Measurements from ENCODE around the gene EPB41L2. TPM values are rescaled to one million over a fixed set of nuclear protein-coding genes. Genes with fewer than 3 reads are reported as not detected.

EPB41L2 gene
- total RNA-seq, 1 donor from 2014 or later = 314 TPM

GRCh38 chr6:130964808-130965604 is 98.0 kb downstream of the EPB41L2 start:
- no peaks in the 10 kb centered on the region for H3K9me3 Mint-ChIP-seq (ENCODE audit: unreplicated experiment)
- TF ChIP-seq CTCF (IDR thresholded peaks at IDR 0.05; ENCODE audit: unreplicated experiment) = no peak
- H3K36me3 Mint-ChIP-seq (ENCODE audit: low read depth, unreplicated experiment) = peaks cover 6% of the 10 kb centered on the region
- peaks cover 71% of the 10 kb centered on the region for H3K4me1 Mint-ChIP-seq (ENCODE audit: unreplicated experiment)
- H3K27me3 Mint-ChIP-seq (ENCODE audit: unreplicated experiment) = peaks cover 2% of the 10 kb centered on the region
- H3K27ac Mint-ChIP-seq (ENCODE audit: unreplicated experiment) = no peak overlapping the region
- DNase-seq (ENCODE audit: low spot score) = no peak
- H3K4me3 Mint-ChIP-seq (ENCODE audit: unreplicated experiment) = no peak overlapping the region

- Mint-ChIP-seq H3K27ac (ENCODE audit: unreplicated experiment) (no peak overlapping the region), H3K4me1 (ENCODE audit: unreplicated experiment) (peaks cover 67% of the 10 kb centered on the region), H3K4me3 (ENCODE audit: unreplicated experiment) (no peak overlapping the region), H3K9me3 (ENCODE audit: unreplicated experiment) (no peaks in the 10 kb centered on the region), H3K27me3 (ENCODE audit: unreplicated experiment) (peaks cover 2% of the 10 kb centered on the region), H3K36me3 (ENCODE audit: low read depth, unreplicated experiment) (peaks cover 6% of the 10 kb centered on the region)
- no peak for DNase-seq (ENCODE audit: low spot score)
- TF ChIP-seq CTCF (IDR thresholded peaks at IDR 0.05; ENCODE audit: unreplicated experiment) = no peak
These were observed 98.8 kb downstream of the EPB41L2 start for GRCh38 chr6:130964289-130964688.

GRCh38 chr6:130962966-130963365 is 100.1 kb downstream of the EPB41L2 start:
- no peak for TF ChIP-seq CTCF (IDR thresholded peaks at IDR 0.05; ENCODE audit: unreplicated experiment)
- DNase-seq (ENCODE audit: low spot score) = no peak
- no peak overlapping the region for H3K4me3 Mint-ChIP-seq (ENCODE audit: unreplicated experiment)
- H3K27ac Mint-ChIP-seq (ENCODE audit: unreplicated experiment) = peak overlapping the region; percentile 70
- peaks cover 14% of the 10 kb centered on the region for H3K36me3 Mint-ChIP-seq (ENCODE audit: low read depth, unreplicated experiment)
- no peaks in the 10 kb centered on the region for H3K9me3 Mint-ChIP-seq (ENCODE audit: unreplicated experiment)
- H3K27me3 Mint-ChIP-seq (ENCODE audit: unreplicated experiment) = peaks cover 2% of the 10 kb centered on the region
- peaks cover 71% of the 10 kb centered on the region for H3K4me1 Mint-ChIP-seq (ENCODE audit: unreplicated experiment)

- no peak for DNase-seq (ENCODE audit: low spot score)
- H3K4me1 Mint-ChIP-seq (ENCODE audit: unreplicated experiment) = peaks cover 52% of the 10 kb centered on the region
- H3K27ac Mint-ChIP-seq (ENCODE audit: unreplicated experiment) = no peak overlapping the region
- H3K27me3 Mint-ChIP-seq (ENCODE audit: unreplicated experiment) = peaks cover 2% of the 10 kb centered on the region
- no peaks in the 10 kb centered on the region for H3K9me3 Mint-ChIP-seq (ENCODE audit: unreplicated experiment)
- no peak for TF ChIP-seq CTCF (IDR thresholded peaks at IDR 0.05; ENCODE audit: unreplicated experiment)
- peaks cover 17% of the 10 kb centered on the region for H3K36me3 Mint-ChIP-seq (ENCODE audit: low read depth, unreplicated experiment)
- no peak overlapping the region for H3K4me3 Mint-ChIP-seq (ENCODE audit: unreplicated experiment)
These were observed 101.9 kb downstream of the EPB41L2 start for GRCh38 chr6:130961148-130961547.

GRCh38 chr6:130959951-130960350 is 103.1 kb downstream of the EPB41L2 start:
- Mint-ChIP-seq H3K4me1 (ENCODE audit: unreplicated experiment) (peaks cover 42% of the 10 kb centered on the region), H3K36me3 (ENCODE audit: low read depth, unreplicated experiment) (peaks cover 25% of the 10 kb centered on the region), H3K9me3 (ENCODE audit: unreplicated experiment) (no peaks in the 10 kb centered on the region), H3K4me3 (ENCODE audit: unreplicated experiment) (no peak overlapping the region), H3K27ac (ENCODE audit: unreplicated experiment) (no peak overlapping the region), H3K27me3 (ENCODE audit: unreplicated experiment) (peaks cover 4% of the 10 kb centered on the region)
- no peak for DNase-seq (ENCODE audit: low spot score)
- no peak for TF ChIP-seq CTCF (IDR thresholded peaks at IDR 0.05; ENCODE audit: unreplicated experiment)

All from endothelial cell (in vitro differentiated cells).